GM19455 (cell line): Measurements from ENCODE around the gene CPNE1.

Experiments
- ATAC-seq: cut with Tn5 transposase; IDR thresholded peaks from one replicate; pipeline ENCODE4 v1.9.1; 2021; ENCODE audit not compliant: unreplicated experiment

CPNE1 gene

DNA sequence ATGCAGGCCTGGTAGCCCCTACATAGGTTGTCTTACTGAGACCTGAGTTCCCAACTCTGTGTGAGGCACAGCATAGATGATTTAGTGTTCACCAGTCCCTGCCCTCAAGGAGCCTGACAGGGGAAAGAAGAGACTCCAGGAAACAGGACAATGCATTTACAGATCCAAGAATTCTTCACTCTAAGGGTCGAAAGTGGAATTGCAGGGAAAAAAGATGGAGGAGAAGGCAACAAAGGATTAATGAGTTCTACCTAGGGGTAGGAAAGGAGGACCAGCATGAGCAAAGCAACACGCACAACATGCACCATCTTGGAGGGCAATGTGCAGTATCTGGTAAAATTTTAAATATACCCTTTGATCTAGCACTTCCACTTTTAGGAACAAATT, 43.1 kb downstream of the CPNE1 start:
- no peak for ATAC-seq

DNA sequence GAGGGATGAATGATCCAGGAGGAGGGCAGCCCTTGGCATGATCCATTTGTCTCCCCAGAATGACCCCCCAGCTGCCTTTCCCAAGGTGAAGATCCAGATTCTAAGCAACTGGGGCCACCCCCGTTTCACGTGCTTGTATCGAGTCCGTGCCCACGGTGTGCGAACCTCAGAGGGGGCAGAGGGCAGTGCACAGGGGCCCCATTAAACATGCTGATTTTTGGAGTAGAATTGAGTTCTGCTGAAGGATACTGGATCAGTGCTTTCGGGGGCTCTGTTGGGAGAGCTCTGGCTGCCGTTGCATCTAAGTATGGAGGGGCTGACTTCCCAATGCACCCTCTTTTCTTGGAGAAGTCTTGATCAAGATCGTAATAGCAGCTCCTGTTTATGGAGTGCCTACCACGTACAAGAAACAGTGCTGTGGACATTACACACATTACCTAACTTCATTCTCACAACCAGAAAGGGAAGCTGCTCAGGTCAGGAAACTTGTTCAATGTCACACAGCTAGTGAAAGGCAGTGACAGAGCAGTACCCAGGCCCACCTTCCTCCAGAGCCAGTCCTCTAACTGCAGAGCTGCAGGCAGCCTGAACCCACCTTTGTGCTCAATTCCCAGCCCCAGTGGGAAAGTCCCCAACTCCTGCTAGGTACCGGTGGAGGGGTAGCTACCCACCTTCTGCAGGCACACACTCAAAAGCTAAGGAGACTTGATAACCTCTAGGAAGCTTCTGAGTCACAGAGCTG, 43.7 kb downstream of the CPNE1 start:
- no peak for ATAC-seq

DNA sequence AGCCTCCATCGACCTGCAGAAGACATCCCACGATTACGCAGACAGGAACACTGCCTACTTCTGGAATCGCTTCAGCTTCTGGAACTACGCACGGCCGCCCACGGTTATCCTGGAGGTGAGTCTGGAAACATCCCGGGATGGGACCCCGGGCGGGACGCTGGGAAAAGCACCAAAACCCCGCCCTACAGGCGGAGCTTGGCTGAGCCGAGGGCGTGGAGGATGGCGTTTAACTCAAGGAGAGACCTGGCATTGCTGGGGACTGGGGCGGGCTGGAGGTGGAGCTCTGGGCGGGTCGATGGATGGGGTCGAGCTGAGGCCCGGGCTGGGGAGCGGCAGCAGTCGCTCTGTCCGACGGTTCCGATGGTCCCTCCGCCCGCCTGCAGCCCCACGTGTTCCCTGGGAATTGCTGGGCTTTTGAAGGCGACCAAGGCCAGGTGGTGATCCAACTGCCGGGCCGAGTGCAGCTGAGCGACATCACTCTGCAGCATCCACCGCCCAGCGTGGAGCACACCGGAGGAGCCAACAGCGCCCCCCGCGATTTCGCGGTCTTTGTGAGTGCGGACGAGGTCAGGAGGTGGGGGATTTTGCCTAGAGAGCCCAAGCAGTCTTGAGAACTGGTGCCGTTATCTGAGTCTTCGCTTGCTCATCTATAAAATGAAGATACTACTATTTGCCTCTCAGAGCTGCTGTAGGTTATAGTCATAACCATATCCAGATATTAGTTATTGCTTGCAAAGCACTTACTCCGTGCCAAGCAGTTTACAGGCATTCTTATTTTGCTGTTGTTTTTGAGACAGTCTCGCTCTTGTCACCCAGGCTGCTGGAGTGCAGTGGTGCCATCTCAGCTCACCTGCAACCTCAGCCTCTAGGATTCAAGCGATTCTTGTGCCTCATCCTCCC, 45.3 kb downstream of the CPNE1 start:
- ATAC-seq = peak; percentile 36

DNA sequence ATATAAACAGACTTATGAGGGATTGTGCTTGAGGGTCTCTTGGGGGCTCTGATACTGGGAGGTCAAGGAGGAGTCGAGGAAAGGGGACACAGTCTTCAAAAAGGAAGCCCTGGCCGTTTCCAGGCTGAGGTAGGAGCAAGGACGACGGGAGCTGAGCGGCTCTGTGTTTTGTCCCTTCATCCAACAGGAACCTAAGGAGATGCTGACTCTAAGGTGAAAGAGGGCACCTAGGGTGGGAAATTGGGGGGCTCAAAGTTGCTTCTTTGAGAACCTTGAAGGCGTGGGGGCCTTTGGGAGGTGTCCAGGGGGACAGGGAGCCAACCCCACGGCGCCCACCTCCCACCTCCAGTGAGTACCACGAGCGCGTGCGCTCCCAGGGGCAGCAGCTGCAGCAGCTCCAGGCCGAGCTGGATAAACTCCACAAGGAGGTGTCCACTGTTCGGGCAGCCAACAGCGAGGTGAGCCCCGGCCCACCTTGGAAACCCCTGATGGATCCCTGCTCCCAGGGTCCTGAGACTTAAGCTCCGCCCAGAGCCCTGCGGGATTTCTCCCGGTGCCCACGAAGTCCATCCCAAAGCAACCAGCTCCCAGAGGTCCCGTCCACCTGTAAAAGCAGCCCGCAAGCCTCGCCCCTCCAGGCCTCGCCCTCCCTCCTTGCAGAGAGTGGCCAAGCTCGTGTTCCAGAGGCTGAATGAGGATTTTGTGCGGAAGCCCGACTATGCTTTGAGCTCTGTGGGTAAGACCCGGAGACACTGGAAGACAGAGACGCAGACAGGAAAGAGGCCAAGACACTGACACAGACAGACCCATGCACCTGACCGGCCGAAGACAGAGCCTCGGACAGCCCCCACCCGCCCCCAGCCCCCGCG, 46.2 kb downstream of the CPNE1 start:
- ATAC-seq = no peak

DNA sequence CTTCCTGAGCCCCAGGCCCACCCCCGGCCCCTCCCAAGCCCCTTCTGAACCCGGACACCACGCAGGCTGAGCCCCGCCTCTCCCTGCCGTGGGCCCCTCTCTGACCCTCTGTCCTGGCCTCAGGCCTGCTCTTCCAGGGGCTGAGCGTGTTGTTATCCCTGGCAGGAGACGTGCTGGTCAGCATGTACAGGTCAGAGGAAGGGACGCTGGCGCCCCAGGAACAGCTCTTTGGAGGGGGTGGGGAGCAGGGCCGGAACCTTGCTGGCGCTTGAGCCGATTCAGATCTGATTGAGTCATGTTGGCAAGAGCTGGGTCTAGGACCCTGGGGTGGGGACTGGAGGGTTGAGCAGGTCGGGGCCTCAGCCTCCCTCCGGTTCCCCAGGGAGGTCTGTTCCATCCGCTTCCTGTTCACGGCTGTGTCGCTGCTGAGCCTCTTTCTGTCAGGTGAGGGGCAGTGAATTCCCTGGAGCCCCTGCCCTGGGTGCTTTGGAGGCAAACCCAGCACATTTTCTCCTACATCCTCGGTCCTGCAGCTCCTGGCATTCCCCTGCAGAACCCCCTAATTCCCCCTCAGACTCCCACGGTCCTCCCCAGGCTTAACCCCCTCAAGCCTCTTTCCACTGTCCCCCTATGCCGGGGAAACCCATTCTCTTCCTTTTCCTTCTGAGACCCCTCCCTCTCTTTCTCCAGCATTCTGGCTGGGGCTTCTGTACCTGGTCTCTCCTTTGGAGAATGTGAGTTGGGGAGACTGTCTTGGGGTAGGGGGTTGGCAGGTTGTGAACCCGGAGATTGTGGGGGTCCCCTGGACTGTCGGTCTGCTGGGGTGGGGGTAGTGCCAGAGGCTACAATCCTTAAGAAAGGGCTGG, 47.1 kb downstream of the CPNE1 start:
- ATAC-seq = no peak

DNA sequence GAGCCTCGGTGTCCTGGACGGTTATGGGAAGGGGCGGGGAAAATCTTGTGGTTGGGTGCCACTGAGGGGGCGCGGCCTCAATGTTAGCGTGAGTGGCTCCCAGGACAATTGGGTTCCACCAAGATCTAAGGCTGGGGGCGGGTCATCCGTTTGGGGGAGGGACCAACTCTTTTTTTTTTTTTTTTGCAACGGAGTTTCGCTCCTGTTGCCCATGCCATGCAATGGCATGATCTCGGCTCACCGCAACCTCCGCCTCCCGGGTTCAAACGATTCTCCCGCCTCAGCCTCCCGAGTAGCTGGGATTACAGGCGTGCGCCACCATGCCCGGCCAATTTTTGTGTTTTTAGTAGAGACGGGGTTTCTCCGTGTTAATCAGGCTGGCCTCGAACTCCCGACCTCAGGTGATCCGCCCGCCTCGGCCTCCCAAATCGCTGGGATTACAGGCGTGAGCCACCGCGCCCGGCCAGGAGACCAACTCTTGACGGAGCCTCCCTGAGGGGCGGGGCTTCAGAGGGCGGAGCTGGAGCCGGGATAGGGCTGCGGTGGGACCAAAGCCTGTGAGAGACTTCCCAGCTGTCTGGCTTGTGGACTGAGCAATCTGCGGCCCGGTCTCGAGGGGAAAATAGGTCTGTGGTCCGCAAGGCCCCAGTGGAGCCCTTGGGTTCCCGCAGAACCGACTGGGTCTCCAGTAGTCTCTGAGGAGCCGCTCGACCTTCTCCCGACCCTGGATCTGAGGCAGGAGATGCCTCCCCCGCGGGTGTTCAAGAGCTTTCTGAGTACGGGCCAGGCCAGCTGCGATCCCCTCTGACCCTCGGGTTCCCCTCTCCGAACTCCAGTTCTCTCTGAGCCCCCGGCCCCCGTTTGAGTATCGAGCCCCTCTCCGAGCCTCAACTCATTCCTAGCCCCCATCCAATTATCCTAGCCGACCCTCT, 48.0 kb downstream of the CPNE1 start:
- ATAC-seq = no peak

DNA sequence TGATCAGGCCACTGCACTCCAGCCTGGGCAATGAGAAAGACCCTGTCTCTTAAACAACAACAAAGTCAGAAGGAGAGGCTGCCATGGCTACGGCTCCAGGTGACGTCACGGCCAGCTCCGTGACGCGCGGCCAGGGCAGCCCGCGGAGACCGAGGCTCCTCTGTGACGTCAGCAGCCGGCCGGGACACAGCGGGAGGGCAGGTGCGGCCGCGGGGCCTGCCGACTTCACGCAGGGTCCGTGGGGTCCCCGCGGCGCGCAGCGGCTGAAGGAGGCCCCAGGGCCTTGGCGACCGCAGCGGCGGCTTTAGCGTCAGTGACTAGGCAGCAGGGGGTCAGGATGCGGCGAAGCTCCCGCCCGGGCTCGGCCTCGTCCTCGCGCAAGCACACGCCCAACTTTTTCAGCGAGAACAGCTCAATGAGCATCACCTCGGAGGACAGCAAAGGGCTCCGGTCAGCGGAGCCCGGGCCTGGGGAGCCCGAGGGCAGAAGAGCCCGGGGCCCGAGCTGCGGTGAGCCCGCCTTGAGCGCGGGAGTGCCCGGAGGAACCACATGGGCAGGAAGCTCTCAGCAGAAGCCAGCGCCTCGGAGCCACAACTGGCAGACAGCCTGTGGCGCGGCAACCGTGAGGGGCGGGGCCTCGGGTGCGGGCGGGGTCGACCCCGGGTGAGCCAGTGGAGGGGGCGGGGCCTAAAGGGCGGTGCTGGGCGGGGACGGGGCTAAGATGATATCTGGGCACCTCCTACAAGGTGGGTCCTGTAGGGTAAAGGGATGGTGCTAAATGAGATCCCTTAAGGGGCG, 48.8 kb downstream of the CPNE1 start, which contains the start of gene SPAG4:
SPAG4 (plus strand) TSS at position 163 of the 798 bp plus-strand sequence; CDS start at position 338, 175 bp downstream.
- peak; percentile 75 for ATAC-seq

DNA sequence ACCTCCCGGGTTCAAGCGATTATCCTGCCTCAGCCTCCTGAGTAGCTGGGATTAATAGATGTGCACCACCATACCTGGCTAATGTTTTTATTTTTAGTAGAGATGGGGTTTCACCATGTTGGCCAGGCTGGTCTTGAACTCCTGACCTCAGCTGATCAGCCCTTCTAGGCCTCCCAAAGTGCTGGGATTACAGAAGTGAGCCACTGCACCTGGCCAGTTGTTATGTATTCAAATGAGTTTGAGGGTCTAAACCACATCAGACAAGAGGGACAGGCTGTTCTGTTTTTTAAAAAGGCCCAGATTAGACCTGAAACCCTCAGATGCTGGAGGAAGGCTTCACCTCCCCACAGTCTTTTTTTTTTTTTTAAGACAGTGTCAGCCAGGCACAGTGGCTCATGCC, 53.2 kb downstream of the CPNE1 start:
- ATAC-seq = no peak

DNA sequence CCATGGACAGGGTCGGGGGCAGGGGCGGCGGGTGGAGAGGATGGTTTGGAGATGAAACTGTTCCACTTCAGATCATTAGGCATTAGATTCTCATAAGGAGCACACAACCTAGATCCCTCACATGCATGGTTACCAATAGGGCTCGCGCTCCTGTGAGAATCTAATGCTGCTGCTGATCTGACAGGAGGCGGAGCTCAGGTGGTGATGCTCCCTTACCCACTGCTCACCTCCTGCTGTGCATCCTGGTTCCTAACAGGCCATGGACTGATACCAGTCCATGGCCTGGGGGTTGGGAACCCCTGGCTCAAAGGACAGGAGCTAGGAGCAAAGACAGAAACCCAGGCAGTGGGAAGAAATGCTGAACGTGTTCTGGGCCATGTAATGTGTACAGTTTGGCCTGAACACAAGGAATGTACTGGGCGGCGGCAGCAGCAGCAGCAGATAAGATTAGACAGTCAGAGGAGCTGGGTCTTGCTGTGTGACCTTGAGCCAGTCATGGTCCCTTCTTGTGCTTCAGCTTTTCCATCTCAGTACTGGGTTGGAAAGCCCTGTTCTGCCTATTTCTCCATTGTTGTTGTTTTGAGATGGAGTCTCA, 53.8 kb downstream of the CPNE1 start:
- ATAC-seq = no peak

DNA sequence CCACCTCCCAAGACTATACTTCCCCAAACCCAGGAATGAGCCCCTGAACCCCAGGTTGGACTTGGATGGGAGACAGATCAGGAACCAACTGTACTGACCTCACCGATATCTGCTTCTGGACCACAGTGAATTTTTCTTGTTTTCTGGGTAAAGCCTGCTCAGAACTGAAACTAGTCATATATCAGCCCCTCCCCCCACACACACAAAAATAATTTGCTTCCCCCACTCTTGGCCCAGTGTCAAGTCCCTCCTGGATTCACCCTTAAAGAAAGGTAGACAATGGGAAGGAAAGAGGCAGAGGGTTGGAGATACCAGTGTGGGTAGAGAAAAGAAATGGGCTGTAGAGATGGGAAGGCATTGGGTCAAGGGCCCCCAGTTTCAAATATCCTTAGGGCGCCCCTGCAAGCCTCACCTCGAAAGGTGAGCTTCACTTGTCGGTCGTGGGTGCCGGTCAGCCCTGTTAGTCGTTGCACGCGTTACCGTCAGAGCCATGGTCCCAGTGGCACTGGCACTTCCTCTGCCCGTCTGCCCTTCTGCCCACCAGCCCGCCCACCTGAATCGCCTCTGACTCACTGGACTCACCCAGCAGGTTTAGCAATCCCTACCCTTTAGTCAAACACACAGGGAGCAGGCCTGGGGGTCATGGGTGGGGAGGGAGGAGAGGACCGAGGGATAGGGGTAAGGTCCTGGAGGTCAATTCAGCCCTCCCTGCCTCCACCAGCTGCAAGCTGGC, 57.5 kb downstream of the CPNE1 start:
- no peak for ATAC-seq

DNA sequence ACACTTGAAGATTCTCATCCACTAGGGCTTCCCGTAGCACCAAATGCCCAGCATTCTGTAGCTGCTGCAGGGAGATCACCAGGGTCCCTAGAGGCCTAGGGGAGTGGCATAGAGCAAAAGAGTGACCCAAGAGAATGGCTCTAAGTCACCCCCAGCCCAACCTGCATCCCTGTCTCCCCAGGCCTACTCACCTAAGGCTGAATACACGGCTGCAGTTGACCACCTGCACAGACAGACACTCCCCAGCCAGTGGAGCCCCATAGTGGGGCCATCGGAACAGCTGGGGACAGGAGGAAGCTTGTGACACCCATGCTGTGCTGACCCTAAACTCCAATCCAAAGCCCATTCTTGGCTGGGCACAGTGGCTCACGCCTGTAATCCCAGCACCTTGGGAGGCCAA, 58.6 kb downstream of the CPNE1 start:
- ATAC-seq = no peak

DNA sequence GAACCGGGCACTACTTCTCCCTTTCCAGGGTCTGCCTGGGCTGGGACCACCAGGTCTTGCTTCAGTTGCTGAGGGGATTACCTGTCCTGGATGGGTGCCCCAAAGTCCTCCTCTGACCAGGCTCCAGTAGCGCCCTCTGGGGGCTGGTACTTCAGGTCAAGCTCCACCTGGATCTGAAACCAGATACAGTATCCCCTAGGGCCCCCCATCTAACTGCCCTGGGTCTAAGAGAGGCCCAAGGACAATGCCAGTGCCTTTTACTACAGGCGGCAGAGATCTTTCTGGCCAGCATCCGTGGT, 60.3 kb downstream of the CPNE1 start:
- ATAC-seq = no peak

DNA sequence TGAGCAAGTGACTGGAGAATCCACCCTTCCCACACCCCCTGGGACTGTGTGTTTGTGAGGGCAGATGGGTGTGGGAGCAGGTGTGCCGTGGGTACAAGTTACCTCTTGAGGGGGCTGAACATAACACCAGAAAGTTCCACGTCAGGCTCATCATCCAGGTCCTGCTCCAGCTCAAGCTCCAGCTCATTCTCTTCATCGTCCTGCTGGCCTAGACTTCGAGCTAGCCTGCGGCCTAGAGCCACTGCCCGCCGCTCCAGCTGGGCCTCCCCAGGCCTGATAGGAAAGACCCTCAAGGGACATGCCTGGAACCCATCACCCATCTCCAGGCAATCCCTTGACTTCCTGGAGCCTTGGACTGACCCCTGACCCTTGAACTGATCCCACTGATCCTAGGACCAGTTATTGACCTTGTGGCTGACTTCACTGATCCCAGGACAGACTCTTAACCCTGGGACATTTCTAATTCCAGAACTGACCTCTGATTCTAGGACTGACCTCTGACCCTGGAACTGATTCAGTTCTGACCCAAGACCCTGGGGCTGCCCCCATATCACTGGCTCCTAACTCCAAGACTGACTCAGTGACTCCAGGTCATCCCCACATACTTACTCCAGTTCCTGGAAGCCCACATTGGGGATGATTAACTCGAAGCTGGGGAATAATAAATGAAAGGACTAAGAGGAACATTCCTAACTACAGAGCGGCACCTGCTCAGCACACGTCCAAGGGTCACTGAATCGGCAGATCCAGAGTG, 60.8 kb downstream of the CPNE1 start:
- no peak for ATAC-seq

DNA sequence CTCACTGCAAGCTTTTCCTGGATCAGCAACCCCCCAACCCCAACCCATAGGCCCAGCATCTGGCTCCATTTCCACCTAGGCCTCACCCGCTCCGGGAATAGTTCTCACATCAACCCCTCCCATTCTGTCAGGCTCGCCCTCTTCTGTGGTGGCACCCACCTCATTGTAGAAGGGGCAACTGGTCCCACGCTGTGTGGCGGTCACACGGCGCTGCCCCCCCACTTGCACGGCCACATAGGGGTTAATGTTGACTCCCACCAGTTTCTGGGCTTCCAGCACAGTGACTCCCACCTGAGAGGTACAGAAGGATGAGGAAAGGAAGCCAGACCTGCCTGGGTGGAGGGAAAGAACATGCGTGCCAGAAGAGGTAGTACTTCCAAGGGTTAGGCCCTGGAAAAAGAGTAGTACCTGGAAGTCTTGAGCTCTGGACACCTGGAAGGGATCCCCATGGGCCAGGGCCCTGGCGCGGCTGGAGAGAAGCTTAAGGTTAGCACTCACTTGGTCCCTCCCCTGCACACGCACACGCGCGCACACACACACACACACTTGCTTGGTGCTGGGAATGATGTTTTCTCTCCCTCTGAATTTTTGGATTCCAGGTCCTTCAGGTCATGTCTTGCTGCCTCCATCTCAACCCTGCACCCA, 61.7 kb downstream of the CPNE1 start:
- no peak for ATAC-seq

DNA sequence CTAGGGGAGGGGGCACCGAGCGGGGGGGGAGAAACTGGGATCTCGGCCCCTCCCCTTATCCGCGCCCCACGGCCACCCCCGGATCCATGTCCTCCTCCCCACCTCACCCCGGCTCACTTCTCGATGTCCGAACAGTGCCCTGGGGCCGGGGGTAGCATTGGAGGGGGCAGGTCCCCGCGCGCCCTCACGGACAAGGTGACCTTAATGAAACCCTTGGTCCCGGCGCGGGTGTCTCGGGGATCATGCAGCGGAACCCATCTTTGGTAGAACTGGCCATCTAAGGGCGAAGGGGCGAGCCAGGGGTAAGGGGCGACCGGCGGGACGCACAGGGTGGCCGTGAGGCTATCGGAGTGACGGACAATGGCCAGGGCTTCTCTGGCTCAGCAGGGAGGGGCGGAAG, 62.7 kb downstream of the CPNE1 start:
- no peak for ATAC-seq
